HG03460 (cell line): ENCODE measurements around the gene SNX18.

Experiments used
- ATAC-seq: cut with Tn5 transposase; IDR thresholded peaks from one replicate; pipeline ENCODE4 v1.9.1; 2021; ENCODE audit not compliant: unreplicated experiment

SNX18 gene

GRCh38 chr5:54538156-54538555 is 20.6 kb downstream of the SNX18 start:
- ATAC-seq = no peak

GRCh38 chr5:54539001-54539400 is 21.4 kb downstream of the SNX18 start:
- no peak for ATAC-seq

- no peak for ATAC-seq
Measured at GRCh38 chr5:54540286-54540685, 22.7 kb downstream of the SNX18 start.

GRCh38 chr5:54541823-54542783 is 24.5 kb downstream of the SNX18 start:
- ATAC-seq = no peak

- no peak for ATAC-seq
Measured at GRCh38 chr5:54544044-54544443, 26.5 kb downstream of the SNX18 start.

GRCh38 chr5:54545796-54546195 is 28.2 kb downstream of the SNX18 start:
- ATAC-seq = no peak

- ATAC-seq = no peak
Measured at GRCh38 chr5:54547711-54548250, 30.2 kb downstream of the SNX18 start.

- ATAC-seq = no peak
Measured at GRCh38 chr5:54548565-54548964, 31.0 kb downstream of the SNX18 start.

GRCh38 chr5:54551292-54551691 is 33.7 kb downstream of the SNX18 start:
- no peak for ATAC-seq

GRCh38 chr5:54551926-54552325 is 34.4 kb downstream of the SNX18 start:
- no peak for ATAC-seq

GRCh38 chr5:54552446-54552845 is 34.9 kb downstream of the SNX18 start:
- ATAC-seq = no peak

GRCh38 chr5:54553659-54554207 is 36.2 kb downstream of the SNX18 start:
- no peak for ATAC-seq

- ATAC-seq = no peak
Measured at GRCh38 chr5:54556141-54556540, 38.6 kb downstream of the SNX18 start.

GRCh38 chr5:54558362-54558761 is 40.8 kb downstream of the SNX18 start:
- ATAC-seq = no peak

GRCh38 chr5:54561651-54562050 is 44.1 kb downstream of the SNX18 start:
- ATAC-seq = no peak

- ATAC-seq = no peak
Measured at GRCh38 chr5:54563083-54563761, 45.7 kb downstream of the SNX18 start.

- ATAC-seq = no peak
Measured at GRCh38 chr5:54567996-54568395, 50.4 kb downstream of the SNX18 start.

GRCh38 chr5:54570916-54571315 is 53.4 kb downstream of the SNX18 start:
- no peak for ATAC-seq

- ATAC-seq = no peak
Measured at GRCh38 chr5:54571462-54571861, 53.9 kb downstream of the SNX18 start.

GRCh38 chr5:54573812-54574489 is 56.4 kb downstream of the SNX18 start:
- no peak for ATAC-seq

GRCh38 chr5:54577528-54577927 is 60.0 kb downstream of the SNX18 start:
- ATAC-seq = no peak
